Activated T-cell treated with anti-CD3 and anti-CD28 coated beads, Interleukin-2, amount 50 U/mL, for 72 hours (primary cell): ENCODE measurements around the gene SLC4A5. TPM values are rescaled to one million over a fixed set of nuclear protein-coding genes. Genes with fewer than 3 reads are reported as not detected.
"Not testable (repeated sequence)": the region's sequence is repeated elsewhere in the genome, so short reads cannot be mapped to it uniquely, and the experiment has no call there.

Source experiments
- ATAC-seq, 2 donors: fragments of 150-1000 bp; cut with Tn5 transposase; replicated peaks in 1 of 2; 2 replicates each; pipeline ENCODE4 v1.10.0; 2021; ENCODE audit warnings: moderate library complexity in 2 of 2, mild to moderate bottlenecking in 1 of 2
- DNase-seq, 2 donors: peaks; one replicate each; pipeline ENCODE4 v3.0.0; 2021 to 2022; ENCODE audit warnings: mixed read lengths in 1 of 2
- H3K27ac Mint-ChIP-seq: one replicate; pipeline ENCODE4 v1.8.0; 2022; ENCODE audit warnings: mild to moderate bottlenecking, moderate library complexity, mixed read lengths
- H3K27me3 Mint-ChIP-seq: one replicate; pipeline ENCODE4 v1.8.0; 2022; ENCODE audit warnings: low read depth, mixed read lengths
- H3K36me3 Mint-ChIP-seq, 2 donors: one replicate each; pipeline ENCODE4 v1.8.0; 2022; ENCODE audit warnings: mixed read lengths in 2 of 2, mild to moderate bottlenecking in 1 of 2; ENCODE audit not compliant: insufficient read depth in 2 of 2
- H3K4me1 Mint-ChIP-seq: one replicate; pipeline ENCODE4 v1.8.0; 2022; ENCODE audit warnings: low read depth, mixed read lengths
- H3K4me3 Mint-ChIP-seq, 2 donors: one replicate each; pipeline ENCODE4 v1.8.0; 2022; ENCODE audit warnings: mild to moderate bottlenecking in 2 of 2, mixed read lengths in 2 of 2, moderate library complexity in 2 of 2
- H3K9me3 Mint-ChIP-seq, 2 donors: one replicate each; pipeline ENCODE4 v1.8.0; 2022; ENCODE audit warnings: mixed read lengths in 2 of 2
- total RNA-seq, 2 donors: library from RNA; stranded (reverse); gene quantifications; one replicate each; pipeline ENCODE4 v1.2.3, GENCODE V29; 2022

SLC4A5 gene
- total RNA-seq, 2 donors from 2014 or later = 4.4 to 6.5 TPM

DNA sequence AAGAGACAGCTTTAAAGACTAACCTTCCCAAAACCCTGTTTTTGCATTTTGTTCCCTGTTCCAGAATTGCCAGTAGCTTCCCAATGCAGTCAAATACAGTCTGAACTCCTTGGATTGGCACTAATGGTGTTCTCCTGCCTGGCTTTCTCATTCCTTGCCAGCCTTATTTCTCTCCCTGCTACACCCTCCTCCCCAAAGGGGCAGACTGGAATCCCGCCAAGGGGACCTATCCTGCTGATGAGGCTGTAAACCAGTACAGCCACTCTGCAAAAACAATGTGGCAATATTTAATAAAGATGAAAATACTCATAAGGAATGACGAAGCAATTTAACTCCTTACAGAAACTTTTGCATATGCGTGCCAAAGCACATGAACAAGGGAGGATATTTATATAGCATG is 4.5 kb upstream of the SLC4A5 start:
- H3K4me1 Mint-ChIP-seq = no peaks in the 10 kb centered on the region
- ATAC-seq (no peak), DNase-seq (no peak)
- H3K36me3 Mint-ChIP-seq = no peaks in the 10 kb centered on the region
- H3K4me3 Mint-ChIP-seq = no peak overlapping the region
- no peaks in the 10 kb centered on the region for H3K27me3 Mint-ChIP-seq
- H3K27ac Mint-ChIP-seq = no peak overlapping the region
- no peaks in the 10 kb centered on the region for H3K9me3 Mint-ChIP-seq

DNA sequence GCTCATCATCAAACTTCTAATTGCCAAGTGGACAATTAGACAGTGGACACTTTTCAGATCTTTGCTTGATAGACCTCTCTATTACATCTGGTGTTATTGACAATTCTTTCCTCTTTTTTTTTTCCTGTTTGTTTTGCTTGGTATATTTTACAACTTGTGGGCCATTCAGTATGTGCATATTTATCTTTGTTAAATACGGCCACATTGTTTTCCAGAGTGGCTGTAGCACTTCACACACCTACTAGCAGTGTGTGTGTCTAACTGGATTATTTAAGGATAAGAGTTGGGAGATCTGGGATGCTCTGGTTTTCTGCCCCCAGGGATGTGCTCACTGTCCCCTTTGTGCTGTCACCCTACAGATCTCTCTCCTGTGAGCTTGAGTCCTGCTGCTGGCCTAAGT is 4.1 kb upstream of the SLC4A5 start:
- Mint-ChIP-seq H3K4me3 (no peak overlapping the region), H3K27ac (no peak overlapping the region), H3K36me3 (no peaks in the 10 kb centered on the region), H3K9me3 (no peaks in the 10 kb centered on the region), H3K4me1 (no peaks in the 10 kb centered on the region), H3K27me3 (no peaks in the 10 kb centered on the region)
- ATAC-seq (no peak), DNase-seq (no peak)

DNA sequence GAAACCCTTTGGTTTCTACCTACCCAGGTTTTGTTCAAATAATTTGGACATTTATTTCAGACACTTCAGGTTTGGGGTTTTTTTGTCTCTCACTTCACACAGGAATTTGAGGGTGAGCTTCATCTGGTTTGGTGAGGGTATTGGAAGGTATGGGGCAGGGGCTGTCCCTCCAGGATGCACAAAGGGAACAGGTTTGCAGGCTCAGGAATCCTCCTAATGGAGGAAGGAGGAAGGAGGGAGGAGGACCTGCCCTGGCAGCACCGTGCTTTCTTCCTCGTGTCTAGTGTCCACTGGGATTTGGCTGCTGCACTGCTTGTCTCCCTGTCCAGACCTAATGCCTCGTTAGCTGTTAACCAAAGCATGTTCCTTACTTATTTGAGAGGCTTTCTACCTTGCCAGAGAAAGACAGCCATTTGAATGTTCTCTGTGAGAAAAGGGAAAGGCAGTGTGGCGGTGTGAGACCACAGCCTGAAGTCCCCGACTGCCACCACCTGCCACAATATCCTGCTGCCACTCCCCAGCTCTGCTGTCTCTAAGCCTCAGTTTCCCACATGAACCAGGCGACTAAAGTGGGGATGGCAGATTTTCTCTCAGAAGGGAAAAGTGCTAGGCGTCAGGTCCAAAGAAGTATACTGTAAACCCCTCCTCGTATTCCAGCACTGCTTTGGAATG is 2.2 kb upstream of the SLC4A5 start:
- DNase-seq (no peak), ATAC-seq (no peak)
- Mint-ChIP-seq H3K4me1 (no peaks in the 10 kb centered on the region), H3K27ac (no peak overlapping the region), H3K27me3 (no peaks in the 10 kb centered on the region), H3K4me3 (no peak overlapping the region), H3K9me3 (no peaks in the 10 kb centered on the region), H3K36me3 (no peaks in the 10 kb centered on the region)

DNA sequence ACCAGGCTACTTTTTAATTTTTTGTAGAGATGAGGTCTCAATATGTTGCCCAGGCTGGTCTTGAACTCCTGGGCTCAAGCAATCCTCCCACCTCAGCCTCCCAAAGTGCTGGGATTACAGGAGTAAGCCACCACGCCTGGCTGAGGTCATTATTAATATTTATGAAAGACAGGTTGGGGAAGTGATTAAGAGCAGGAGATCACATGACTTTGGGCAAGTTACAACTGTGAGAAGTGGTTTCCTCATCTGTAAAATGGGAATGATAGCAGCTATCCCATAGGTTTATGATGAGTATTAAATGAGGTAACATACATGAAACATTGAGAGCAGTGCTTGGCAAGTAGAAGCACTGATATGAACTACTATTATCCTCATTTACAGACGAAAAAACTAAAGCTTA is 7.0 kb downstream of the SLC4A5 start:
- not testable (repeated sequence) for DNase-seq, H3K4me1 Mint-ChIP-seq, H3K9me3 Mint-ChIP-seq, H3K4me3 Mint-ChIP-seq, H3K27me3 Mint-ChIP-seq, H3K36me3 Mint-ChIP-seq, ATAC-seq, H3K27ac Mint-ChIP-seq

DNA sequence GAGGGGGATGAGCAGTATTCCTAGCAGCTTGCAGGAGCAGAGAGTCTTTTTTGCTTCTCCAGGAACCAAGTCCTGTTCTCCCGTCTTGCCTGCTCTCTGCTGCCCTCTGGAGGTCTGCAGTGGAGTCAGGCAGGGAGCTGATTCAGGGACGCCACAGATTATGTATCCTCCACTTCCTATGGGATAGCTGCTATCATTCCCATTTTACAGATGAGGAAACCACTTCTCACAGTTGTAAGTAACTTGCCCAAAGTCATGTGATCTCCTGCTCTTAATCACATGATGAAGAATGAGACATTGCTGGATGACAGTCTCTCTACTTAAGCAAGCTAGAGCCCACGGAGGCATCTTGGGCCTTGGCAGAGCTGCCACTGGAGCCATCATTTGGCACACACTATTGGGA is 8.3 kb downstream of the SLC4A5 start:
- ATAC-seq (peak; percentile 73 to 75), DNase-seq (peak; percentile 76)
- Mint-ChIP-seq H3K27me3 (no peaks in the 10 kb centered on the region), H3K27ac (no peak overlapping the region), H3K36me3 (no peaks in the 10 kb centered on the region), H3K4me3 (no peak overlapping the region), H3K4me1 (no peaks in the 10 kb centered on the region), H3K9me3 (no peaks in the 10 kb centered on the region)

DNA sequence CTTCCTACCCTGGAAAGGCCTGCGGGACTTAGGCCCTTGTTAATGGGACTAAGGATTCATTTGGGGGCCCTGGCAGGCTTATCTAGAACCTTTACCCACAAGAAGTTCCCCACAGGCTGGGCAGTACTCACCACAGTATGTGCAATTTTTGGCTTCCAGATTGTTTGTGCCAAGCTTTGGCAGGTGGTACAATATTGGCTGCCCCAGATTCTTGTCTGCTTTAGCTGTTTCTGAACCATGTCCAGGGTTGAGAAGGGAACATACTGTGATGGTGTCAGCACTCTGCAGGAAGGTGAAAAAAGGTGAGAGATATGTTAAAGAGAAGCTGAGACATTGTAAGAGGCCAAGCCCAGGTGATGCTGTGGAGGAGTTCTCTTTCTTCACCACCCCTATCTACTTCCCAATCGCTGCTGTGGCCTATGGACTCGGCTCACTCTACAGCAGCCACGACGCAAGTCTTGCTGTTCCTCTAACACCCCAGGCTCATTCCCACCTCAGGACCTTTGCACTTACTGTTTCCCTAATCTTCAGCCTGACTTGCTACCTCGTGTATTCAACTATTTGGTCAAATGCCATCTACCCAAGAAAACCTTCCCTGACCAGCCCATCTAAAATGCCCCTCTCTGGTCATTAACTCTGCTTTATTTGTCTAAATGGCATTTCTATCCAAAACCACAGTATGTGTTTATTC is 9.2 kb downstream of the SLC4A5 start:
- H3K36me3 Mint-ChIP-seq = no peaks in the 10 kb centered on the region
- ATAC-seq (no peak), DNase-seq (no peak)
- H3K9me3 Mint-ChIP-seq = no peaks in the 10 kb centered on the region
- no peak overlapping the region for H3K4me3 Mint-ChIP-seq
- no peak overlapping the region for H3K27ac Mint-ChIP-seq
- H3K27me3 Mint-ChIP-seq = no peaks in the 10 kb centered on the region
- H3K4me1 Mint-ChIP-seq = no peaks in the 10 kb centered on the region

DNA sequence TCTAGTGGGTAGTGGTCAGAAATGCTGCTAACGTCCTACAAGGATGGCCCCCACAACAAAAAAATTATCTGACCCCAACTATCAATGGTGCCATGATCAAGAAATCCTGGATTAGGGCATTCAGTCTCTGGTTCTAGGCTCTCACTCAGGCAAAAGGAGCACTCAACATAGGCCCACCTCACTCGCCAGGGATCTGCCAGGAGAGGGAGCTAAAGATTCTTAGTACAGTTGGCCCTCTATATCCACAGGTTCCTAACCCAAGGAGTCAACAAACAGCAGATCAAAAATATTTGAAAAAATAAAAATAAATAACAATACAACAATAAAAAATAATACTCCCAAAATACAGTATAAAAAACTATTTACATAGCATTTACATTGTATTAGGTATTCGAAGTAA is 10.0 kb downstream of the SLC4A5 start:
- ATAC-seq (no peak), DNase-seq (peak in 1 of 2 donors; percentile 8)
- no peaks in the 10 kb centered on the region for H3K9me3 Mint-ChIP-seq
- no peak overlapping the region for H3K4me3 Mint-ChIP-seq
- H3K27me3 Mint-ChIP-seq = no peaks in the 10 kb centered on the region
- H3K36me3 Mint-ChIP-seq = no peaks in the 10 kb centered on the region
- no peak overlapping the region for H3K27ac Mint-ChIP-seq
- H3K4me1 Mint-ChIP-seq = no peaks in the 10 kb centered on the region

DNA sequence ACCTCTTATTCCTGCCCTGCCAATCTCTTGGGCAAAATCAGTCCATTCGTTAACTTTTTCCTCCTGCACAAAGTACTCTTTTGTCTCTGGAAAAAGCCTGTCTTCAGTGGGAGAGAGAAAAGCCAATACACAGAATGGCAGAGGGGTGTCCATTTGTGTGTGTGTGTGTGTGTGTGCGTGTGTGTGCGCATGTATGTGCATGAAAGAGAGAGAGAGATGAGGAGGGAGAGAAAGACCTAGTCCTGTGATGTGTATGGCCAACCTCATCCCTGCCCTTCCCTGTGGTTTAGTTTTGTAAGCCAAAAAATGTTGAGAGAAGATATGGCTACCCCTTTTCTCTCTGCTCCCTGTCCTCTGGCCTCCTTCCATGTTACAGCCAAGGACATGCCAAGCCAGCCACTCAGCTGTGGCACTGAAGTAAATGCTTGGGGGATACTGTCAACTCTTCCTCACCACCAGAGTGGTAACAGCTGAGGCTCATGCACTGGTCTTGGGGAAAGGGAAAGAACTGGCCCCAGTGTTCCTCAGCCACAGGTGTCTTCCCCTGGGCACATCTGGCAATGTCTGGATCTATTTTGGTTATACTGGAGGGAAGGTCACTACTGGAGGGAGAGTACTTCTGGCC is 10.6 kb downstream of the SLC4A5 start:
- no peak for DNase-seq
- Mint-ChIP-seq H3K4me3 (no peak overlapping the region), H3K9me3 (no peaks in the 10 kb centered on the region), H3K27ac (no peak overlapping the region), H3K36me3 (no peaks in the 10 kb centered on the region), H3K4me1 (no peaks in the 10 kb centered on the region), H3K27me3 (no peaks in the 10 kb centered on the region)
- no peak for ATAC-seq

DNA sequence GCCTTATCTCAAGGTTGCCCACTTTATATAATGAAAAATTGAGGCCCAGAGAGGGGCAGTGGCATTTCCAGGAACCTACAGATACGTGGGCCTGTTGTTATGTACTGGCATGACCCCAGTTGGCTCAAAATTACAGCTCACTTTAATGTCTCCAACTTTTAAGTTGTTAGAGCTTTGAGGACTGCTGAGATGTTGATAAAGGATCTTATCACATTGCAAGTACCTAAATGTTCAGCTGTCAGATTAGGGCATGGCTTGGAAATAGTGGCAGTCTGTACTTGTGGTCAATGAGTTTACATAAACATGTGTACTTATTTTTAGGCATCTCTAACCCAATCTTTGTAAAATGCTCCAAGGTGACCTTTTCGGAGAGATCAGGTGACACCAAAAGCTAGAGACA is 14.6 kb downstream of the SLC4A5 start:
- no peak overlapping the region for H3K4me3 Mint-ChIP-seq
- no peaks in the 10 kb centered on the region for H3K4me1 Mint-ChIP-seq
- no peaks in the 10 kb centered on the region for H3K27me3 Mint-ChIP-seq
- H3K9me3 Mint-ChIP-seq = no peaks in the 10 kb centered on the region
- H3K27ac Mint-ChIP-seq = no peak overlapping the region
- H3K36me3 Mint-ChIP-seq = no peaks in the 10 kb centered on the region
- DNase-seq (no peak), ATAC-seq (no peak)

DNA sequence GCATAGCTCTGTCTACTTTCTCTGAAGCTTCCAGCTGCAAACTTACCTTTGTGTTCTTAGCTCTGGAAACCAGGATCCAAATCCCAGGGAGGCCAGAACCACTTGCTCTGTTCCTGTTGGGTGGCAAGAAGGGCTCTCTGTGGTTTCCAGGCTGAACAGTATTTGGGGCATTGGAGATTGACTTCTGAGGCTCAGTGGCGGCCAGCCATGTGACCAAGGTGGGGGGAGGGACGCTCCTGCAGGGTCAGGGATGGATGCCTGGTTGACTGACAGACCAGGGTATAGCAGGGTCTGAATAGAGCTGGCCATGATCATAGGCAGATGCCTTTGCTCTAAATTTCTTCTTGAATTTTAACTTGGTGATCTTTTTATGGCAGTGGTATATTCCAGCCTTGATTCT is 15.1 kb downstream of the SLC4A5 start:
- DNase-seq = no peak
- no peaks in the 10 kb centered on the region for H3K27me3 Mint-ChIP-seq
- no peak overlapping the region for H3K27ac Mint-ChIP-seq
- H3K36me3 Mint-ChIP-seq = no peaks in the 10 kb centered on the region
- no peaks in the 10 kb centered on the region for H3K4me1 Mint-ChIP-seq
- no peak overlapping the region for H3K4me3 Mint-ChIP-seq
- no peaks in the 10 kb centered on the region for H3K9me3 Mint-ChIP-seq
- no peak for ATAC-seq

DNA sequence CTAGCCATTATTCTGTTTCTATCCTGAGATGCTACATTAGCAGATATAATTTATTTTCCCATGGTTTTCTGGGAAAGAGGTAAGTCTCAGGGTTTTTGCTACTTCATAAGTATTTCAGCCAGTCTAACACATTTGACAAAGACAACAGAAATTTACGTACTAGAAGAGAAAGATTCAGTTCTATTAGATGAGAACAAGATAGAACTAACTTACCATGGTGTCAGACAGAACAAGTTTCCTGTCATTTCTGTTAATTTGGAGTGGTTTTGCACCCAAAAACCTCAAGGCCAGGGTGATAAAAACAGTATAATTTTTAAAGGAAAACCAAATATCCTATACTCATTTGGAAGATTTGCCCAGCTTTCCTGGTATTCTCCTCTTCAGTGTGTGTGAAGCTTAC is 15.6 kb downstream of the SLC4A5 start:
- H3K27ac Mint-ChIP-seq = no peak overlapping the region
- H3K36me3 Mint-ChIP-seq = no peaks in the 10 kb centered on the region
- H3K4me3 Mint-ChIP-seq = no peak overlapping the region
- no peaks in the 10 kb centered on the region for H3K4me1 Mint-ChIP-seq
- DNase-seq = no peak
- no peaks in the 10 kb centered on the region for H3K27me3 Mint-ChIP-seq
- H3K9me3 Mint-ChIP-seq = no peaks in the 10 kb centered on the region
- ATAC-seq = no peak

DNA sequence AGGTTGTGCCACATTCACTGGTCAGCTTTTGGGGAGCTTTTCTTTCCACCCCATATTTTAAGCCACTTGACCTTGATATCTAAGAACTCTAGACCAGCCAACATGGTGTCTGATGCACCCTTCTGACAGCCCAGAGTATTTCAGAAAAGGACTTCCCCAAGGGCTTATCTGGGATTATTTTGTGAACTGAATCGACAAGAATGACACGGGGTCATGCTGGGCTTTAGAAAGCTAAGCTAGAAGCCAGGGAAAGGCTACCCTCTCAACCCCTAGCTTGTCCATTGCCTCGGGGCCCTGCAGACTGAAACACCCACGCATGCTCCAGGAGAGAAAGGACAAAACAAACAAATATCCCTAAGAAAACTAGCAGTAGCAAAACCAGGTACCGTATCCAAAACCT is 16.0 kb downstream of the SLC4A5 start:
- ATAC-seq = no peak
- Mint-ChIP-seq H3K36me3 (no peaks in the 10 kb centered on the region), H3K4me1 (no peaks in the 10 kb centered on the region), H3K27ac (no peak overlapping the region), H3K27me3 (no peaks in the 10 kb centered on the region), H3K4me3 (no peak overlapping the region), H3K9me3 (no peaks in the 10 kb centered on the region)
- DNase-seq = no peak

DNA sequence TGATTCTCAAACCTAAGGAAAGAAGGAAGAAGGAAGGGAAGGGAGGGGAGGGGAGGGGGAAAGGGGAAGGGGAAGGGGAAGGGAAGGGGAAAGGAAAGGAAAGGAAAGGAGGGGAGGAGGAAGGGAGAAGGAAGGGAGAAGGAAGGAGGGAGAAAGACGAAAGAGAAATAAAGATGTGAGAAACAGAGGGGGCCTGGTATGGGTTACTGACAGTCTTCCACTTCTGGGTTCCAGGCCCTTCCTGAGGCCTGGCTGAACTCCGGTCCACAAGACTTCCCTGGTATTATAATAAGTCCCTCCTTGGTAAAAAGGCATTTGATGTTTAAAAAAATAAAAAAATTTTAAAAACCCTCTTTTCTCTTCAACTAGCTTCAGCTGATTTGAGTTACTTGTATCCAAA is 17.4 kb downstream of the SLC4A5 start:
- H3K27me3 Mint-ChIP-seq = no peaks in the 10 kb centered on the region

DNA sequence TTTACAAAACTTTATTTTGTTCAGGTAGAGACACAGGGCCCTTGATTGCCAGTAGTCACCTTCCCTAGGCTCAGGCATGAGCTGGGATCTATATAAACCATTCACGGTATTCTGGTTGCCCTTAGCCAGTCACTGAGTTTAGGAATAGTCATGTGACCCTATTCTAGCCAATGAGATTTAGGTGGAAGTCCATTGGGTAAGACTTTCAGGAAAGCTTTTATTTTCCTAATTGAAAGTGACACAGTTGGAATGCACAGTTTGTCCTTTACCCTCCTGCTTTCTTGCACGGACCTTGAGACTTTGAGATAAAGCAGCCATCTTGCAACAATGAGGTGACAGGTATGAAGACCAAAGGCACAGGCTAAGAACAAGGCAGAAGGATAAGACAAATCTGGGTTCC is 21.5 kb downstream of the SLC4A5 start:
- ATAC-seq = no peak
- Mint-ChIP-seq H3K27ac (no peak overlapping the region), H3K9me3 (no peaks in the 10 kb centered on the region), H3K36me3 (no peaks in the 10 kb centered on the region), H3K27me3 (no peaks in the 10 kb centered on the region), H3K4me3 (no peak overlapping the region), H3K4me1 (no peaks in the 10 kb centered on the region)
- DNase-seq = no peak

More for the DNA sequence above, 17.4 kb downstream of the SLC4A5 start:
- Mint-ChIP-seq H3K4me3 (no peak overlapping the region), H3K9me3 (no peaks in the 10 kb centered on the region), H3K36me3 (no peaks in the 10 kb centered on the region), H3K27ac (no peak overlapping the region), H3K4me1 (no peaks in the 10 kb centered on the region)
- ATAC-seq (no peak), DNase-seq (no peak)
